ENCODE results near the gene SPDEF.

DNA sequence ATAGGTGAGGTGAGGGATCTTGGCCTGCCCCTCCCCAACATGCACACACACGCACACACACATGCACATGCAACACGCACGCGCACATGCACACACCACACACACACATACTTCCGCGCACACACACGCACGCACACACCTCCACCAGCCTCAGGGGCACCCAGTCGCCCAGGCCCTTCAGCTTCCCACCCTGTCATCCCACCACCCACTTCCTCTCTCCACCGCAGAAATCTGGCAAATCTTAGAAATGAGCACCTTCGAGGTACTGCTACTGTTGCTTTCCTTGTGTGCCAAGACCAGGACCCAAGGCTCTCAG lies 1.2 kb downstream of the SPDEF start:
- TF ChIP-seq, protein P1, sequence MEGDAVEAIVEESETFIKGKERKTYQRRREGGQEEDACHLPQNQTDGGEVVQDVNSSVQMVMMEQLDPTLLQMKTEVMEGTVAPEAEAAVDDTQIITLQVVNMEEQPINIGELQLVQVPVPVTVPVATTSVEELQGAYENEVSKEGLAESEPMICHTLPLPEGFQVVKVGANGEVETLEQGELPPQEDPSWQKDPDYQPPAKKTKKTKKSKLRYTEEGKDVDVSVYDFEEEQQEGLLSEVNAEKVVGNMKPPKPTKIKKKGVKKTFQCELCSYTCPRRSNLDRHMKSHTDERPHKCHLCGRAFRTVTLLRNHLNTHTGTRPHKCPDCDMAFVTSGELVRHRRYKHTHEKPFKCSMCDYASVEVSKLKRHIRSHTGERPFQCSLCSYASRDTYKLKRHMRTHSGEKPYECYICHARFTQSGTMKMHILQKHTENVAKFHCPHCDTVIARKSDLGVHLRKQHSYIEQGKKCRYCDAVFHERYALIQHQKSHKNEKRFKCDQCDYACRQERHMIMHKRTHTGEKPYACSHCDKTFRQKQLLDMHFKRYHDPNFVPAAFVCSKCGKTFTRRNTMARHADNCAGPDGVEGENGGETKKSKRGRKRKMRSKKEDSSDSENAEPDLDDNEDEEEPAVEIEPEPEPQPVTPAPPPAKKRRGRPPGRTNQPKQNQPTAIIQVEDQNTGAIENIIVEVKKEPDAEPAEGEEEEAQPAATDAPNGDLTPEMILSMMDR (IDR thresholded peaks at IDR 0.05) = no peak
- no peak for TF ChIP-seq POLR2A (IDR thresholded peaks at IDR 0.05)
